ENCODE results near the gene PLAC8L1. TPM values are rescaled to one million over a fixed set of nuclear protein-coding genes. Genes with fewer than 3 reads are reported as not detected.

The PLAC8L1 gene
- total RNA-seq, 1 experiment from 2014 or later = 0.52 TPM

GRCh38 chr5:146076028-146076427 is 29.3 kb downstream of the PLAC8L1 start:
- Histone ChIP-seq H3T11ph (ENCODE audit: low read length) (no peak overlapping the region), H4K91ac (ENCODE audit: insufficient read length, low read depth, low read length) (no peak overlapping the region), H3K14ac (ENCODE audit: insufficient read depth, low read length) (no peak overlapping the region), H2AK5ac (ENCODE audit: insufficient read length, low read length) (no peak overlapping the region), H3K4ac (ENCODE audit: low read depth, low read length) (no peak overlapping the region), H2BK5ac (ENCODE audit: insufficient read length, low read length) (no peak overlapping the region), H2BK15ac (ENCODE audit: low read depth, low read length) (no peak overlapping the region), H3K23me2 (ENCODE audit: insufficient read length, low read depth, low read length, poor library complexity, severe bottlenecking) (no peaks in the 10 kb centered on the region), H3K27me3 (ENCODE audit: insufficient read depth, low read length) (no peaks in the 10 kb centered on the region; the same call in 1 of the 2 replicates), H4K8ac (replicated peaks; ENCODE audit: insufficient read length, low read depth, low read length) (no peak overlapping the region), H3K79me1 (ENCODE audit: insufficient read depth, low read depth, low read length, poor library complexity, severe bottlenecking) (no peaks in the 10 kb centered on the region), H3K27ac (ENCODE audit: insufficient read length, low read depth, low read length) (no peak overlapping the region), H3K4me1 (ENCODE audit: insufficient read depth, low read length) (peaks cover 24% of the 10 kb centered on the region; the same call in 1 of the 2 replicates), H3K9ac (ENCODE audit: extremely low read depth, insufficient read length, low read length) (no peak overlapping the region), H2AFZ (ENCODE audit: low read length) (no peak overlapping the region), H4K20me1 (ENCODE audit: control insufficient read depth, insufficient read depth, insufficient read length) (no peaks in the 10 kb centered on the region), H3K79me2 (ENCODE audit: insufficient read depth, low read length) (no peaks in the 10 kb centered on the region), H2BK12ac (ENCODE audit: insufficient read length, low read depth, low read length) (no peak overlapping the region), H3K18ac (ENCODE audit: insufficient read length, low read depth, low read length) (no peak overlapping the region), H3K9me3 (ENCODE audit: control insufficient read depth, low read depth, low read length) (no peaks in the 10 kb centered on the region), H2BK20ac (ENCODE audit: low read depth, low read length, poor library complexity, severe bottlenecking) (no peak overlapping the region), H3K23ac (ENCODE audit: insufficient read length, low read depth, low read length) (no peak overlapping the region), H4K5ac (ENCODE audit: insufficient read length, low read depth, low read length) (no peak overlapping the region), H3K4me2 (ENCODE audit: insufficient read depth, insufficient read length, low read length) (peak overlapping the region; percentile 33), H2BK120ac (ENCODE audit: low read depth, low read length, poor library complexity, severe bottlenecking) (no peak overlapping the region), H3K56ac (ENCODE audit: insufficient read length, low read depth, low read length) (no peak overlapping the region)
- Mint-ChIP-seq H3K27me3 (ENCODE audit: low read depth) (peaks cover 23% of the 10 kb centered on the region), H3K9me3 (no peaks in the 10 kb centered on the region; a peak in 2 of 5 replicates), H3K36me3 (ENCODE audit: insufficient read depth in 1 of 3, low read depth in 3 of 3) (no peaks in the 10 kb centered on the region; a peak in 1 of 7 replicates), H3K4me1 (peaks cover 74 to 77% of the 10 kb centered on the region in 2 experiments), H3K4me3 (peak overlapping the region in 1 of 2 experiments; percentile 28; a peak in 3 of 5 replicates), H3K27ac (peak overlapping the region in 1 of 3 experiments; percentile 6; a peak in 2 of 7 replicates)
- TF ChIP-seq CTCF (conservative IDR thresholded peaks at IDR 0.05) = no peak
- no CpG with 5 or more reads among the region's 4 CpGs for WGBS (ENCODE audit: extremely low coverage, insufficient read length, low lambda C conversion rate)
- DNase-seq = peak; percentile 50
